ENCODE measurements around the gene ATP8A2.

ATP8A2 gene

DNA sequence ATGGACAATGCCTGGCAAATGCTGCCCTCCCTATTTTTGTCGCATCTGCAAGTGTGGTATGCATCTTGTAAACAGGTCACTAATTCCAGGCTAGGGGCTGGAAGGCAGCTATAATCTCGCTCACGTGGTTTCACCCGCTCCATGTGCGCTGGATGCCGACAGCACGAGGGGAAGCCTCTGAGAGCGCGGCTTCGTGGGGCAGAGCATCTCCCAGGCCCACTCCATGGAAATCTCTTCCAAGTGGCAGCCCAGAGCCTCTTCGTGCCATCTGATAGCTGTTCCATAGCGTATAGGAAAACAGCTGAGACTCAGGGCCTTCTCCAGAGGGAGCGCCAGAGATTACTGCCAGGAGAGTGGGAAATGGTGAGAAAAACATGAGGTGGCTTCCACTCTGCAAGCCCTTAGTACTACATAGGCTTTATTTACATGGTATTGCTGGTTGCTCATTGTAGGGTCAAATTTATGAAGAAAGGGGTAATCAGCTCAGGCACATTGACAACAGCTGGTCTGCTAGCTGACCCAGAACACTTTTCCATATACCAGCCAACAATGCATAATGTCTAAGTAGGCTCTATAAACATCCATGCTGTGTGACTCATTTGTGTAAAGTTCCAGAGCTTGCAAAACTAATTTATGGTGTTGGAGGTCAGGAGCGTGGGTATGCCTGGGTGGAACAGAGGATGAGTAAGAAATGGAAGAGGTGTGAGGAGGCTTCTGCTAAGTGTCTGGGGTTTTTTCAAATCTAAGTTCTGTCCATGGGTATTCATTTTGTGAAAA, 514.9 kb downstream of the ATP8A2 start:
- peak; percentile 79 for DNase-seq (ENCODE audit: low spot score)

DNA sequence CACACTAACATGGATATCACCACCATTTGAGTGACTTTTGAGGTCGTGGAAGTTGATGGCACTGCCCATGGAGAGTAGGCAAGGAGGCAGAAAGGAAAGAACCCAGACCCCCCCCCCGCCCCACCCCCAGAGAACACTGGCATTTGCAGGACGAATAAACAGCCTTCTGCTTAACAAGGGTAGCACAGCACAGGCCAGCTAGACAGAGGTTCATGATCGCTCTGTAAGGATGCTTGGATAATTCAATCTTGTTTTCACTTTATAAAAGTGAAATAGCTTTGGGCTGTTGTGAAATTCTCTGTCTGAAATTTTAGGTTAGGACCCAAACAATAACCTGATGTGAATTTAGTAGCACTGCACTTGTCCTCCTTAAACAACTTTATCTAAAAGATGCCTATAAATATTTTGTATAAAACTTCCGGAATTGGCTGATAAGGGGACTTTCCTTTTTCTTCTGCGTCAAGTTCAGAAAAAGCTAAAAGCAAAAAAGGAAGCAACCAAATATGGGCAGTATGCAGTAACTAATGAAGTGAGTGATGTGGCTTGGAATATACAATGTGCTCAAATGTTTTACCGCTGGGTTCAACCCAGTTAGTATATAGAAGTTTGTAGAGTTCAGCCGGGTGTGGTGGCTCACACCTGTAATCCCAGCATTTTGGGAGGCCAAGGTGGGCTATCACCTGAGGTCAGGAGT, 516.3 kb downstream of the ATP8A2 start:
- no peak for DNase-seq (ENCODE audit: low spot score)

DNA sequence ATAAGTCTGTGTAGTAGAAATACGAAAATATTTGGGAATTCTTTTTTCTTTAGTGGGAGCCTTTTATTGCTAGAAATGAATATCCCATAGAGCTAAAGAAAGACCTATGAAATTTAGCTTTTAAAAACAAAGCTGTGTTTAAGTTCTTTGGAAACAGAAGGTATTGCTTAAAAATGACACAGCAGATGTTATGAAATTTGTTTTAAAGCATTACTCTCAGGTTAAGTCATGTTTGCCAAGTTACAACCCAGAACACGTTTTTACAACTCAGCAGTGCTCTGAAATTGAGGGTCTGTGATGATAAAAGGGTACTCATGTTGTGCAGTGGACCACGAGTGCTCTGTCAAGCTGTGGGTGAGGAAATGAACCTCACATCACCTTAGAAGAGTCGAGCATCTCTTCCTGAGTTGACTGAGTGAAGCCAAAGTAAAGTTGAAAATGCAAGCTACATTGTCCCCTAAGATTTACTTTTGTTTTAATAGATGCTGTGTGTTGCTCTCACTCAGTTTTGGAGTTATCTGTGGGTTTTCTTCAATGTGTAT, 519.0 kb downstream of the ATP8A2 start:
- DNase-seq (ENCODE audit: low spot score), result no peak

DNA sequence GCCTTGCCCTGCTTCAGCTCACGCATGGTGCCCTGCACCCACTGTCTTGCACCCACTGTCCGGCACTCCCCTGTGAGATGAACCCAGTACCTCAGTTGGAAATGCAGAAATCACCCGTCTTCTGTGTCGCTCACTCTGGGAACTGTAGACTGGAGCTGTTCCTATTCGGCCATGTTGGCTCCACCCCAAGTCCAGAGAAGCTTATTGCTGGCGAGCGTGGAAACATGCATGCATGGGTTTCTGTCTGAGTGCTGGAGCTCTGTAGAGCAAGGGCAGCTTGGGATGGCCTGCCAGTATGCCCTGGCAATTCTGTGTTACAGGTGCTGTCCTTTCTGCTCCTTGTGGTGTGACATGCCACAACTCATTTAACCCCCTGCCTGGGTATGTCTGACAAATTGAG, 527.2 kb downstream of the ATP8A2 start:
- no peak for DNase-seq (ENCODE audit: low spot score)

DNA sequence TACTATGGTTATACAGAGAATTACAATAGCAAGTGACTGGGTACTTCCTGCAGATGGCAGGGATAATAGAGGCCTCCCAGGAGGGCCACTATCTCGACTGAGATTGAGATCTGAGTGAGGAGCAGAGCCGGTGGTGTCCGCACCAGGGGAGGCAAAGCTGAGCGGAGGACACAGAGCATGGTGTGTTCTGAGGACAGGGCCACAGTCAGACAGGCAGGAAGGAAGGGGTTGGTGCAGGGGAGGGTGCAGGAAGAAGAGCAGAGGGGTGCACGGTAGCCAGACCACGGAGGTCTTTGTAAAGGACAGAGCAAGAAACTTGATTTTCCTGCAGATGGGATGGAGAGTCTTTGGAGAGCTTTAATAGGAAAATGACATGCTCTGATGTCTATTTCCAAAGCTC, 527.7 kb downstream of the ATP8A2 start:
- DNase-seq (ENCODE audit: low spot score), result no peak

DNA sequence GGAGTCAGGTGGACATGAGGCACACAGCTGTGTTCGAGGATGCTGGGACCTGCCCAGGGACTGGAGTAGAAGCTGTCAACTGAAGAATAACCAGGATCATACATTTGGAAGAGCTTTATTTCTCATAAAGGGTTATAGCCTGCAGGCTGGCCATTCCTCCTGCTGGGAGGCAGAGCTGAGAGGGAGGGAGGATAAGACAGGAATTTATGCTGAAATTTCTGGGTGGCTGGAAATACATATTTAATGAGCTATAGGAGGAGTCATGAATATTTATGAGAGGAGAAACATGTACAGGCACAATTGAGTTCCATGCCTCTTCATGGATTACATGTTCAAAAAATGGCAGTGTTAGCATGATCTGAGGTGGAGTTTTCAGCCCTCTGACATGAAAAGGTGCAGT, 528.2 kb downstream of the ATP8A2 start:
- DNase-seq (ENCODE audit: low spot score), result no peak

DNA sequence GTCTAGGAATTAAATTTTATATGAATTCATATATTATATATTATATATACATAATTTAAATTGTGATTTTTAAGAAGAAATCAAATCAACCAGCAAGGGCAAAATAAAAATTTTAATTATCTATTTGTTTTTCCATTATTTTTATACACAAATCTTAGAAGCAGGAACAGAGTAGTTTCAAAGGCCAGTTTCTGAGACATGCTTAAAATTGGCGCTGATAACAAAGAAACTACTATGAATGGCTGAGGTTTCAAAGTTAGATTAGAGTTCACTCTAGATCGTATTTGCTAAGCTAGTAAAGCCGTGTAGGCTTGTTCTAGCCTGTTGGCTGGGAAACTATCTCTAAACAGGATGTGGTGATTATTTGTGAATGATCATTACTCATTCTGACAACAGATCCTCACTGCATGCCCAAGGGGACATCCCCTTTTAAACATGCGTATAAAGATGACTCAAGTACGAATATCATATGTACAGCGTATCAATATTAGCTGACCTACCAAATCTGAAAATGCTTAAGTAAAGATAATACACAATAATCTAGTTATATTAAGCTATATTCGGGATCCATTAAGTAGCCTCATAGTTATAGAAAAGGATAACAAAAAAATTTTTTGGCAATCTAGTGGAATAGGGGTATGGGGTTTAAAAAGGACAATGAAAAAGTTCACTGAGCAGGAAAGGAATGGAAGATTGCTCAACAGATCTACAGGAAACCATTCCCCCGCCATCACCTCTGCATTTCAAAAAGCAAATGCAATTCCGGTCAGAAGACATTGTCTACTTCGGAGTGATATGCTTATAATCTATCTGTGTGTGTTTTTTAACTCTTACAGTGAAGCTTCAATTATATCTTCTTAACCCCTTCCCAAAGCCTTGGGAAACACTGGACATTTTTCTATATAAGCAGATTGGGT, 529.9 kb downstream of the ATP8A2 start:
- DNase-seq (ENCODE audit: low spot score), result peak; percentile 82

DNA sequence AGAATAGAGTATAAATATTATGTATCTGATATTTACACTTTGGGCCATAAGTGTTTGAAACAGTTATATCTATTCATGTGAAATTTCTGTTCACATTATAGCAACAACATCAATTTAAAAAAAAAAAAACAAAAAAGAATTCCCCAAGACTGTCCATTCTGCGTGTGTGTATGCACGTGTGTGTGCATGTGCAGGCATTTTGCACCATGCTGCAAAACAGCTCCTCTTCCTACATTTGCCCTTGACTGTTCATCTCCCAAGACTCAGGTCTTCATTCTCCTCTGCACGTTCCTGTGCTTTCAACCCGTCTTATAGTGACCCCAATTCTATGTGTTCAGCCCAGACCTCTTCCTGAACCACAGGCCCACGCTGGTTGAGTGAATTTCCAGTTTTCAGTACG, 530.7 kb downstream of the ATP8A2 start:
- DNase-seq (ENCODE audit: low spot score), result no peak

DNA sequence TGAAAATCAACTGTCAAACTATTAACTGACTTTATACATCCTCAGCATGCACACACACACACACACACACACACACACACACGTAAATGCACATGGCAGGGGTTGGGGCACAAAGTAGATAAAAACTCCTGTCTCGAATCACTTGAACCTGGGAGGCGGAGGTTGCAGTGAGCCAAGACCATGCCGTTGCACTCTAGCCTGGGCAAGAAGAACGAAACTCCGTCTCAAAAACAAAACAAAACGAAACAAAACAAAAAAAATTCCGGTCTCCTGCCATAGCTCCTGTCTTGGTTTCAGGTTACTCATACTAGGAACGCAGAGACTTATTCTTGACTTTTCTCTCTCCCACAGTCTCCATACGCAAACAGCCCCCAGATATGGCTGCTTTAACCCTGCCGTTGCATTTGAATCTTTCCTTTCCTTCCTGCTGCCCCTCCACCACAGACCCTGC, 531.1 kb downstream of the ATP8A2 start:
- DNase-seq (ENCODE audit: low spot score), result peak; percentile 13

DNA sequence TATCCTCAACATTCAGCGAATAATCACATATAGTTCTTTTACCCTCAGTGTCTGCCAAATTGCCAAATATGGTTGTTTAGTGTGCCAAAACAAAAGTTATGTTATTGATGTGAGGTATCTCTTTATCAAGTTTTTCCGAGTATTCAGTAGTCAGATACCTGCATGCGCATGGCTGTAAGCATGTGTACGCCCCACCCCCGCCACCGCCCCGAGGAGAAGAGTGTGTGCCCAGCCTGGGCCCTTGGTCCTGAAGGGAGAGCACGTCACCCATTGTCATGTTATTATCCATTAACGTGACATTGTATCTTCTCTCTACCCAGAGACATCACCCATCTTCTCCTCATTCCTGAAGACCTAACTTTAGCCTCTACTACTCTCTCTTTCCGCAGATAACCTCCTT, 533.1 kb downstream of the ATP8A2 start:
- no peak for DNase-seq (ENCODE audit: low spot score)

DNA sequence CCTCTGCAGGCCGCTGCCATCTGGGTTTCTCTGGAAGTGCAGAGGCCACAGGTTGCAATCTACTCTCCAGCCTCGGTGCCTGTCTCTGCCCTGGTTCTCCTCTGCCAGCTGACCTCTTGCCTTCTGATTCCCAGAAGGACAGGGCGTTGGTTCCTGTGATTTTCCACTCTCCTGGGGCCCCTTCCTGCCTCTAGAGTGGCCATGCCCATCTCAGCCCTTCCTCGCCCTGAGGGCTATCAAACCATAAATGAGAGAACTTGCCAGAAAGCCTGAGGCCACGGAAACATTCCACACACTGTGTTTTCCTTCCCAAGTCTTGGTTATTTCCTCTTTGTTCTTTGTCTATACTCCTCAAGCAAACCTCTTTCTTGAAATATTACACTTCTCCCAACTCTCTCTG, 533.8 kb downstream of the ATP8A2 start:
- DNase-seq (ENCODE audit: low spot score), result no peak

DNA sequence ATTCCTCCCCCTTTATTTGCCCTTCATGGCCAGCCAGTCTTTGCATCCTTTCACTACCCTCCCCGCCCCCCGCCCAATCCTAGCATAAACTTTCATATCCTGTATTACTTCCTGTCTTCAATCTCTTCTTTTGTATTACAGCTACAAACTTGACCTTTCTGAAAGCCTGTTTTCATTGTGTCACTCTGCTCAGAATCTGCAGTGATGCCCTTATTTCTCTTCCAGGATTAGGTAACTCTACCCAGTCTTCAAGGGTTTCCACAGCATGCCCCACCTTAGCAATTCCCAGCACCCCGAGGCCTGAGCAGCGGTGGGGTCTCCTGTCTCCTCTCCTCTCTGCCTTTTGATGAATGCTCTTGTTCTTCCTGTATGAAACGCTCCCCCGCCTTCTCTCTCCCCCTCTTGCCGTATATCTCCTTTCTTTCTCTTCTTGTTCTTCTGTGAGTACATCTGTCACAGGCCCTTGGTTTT, 534.5 kb downstream of the ATP8A2 start:
- no peak for DNase-seq (ENCODE audit: low spot score)

DNA sequence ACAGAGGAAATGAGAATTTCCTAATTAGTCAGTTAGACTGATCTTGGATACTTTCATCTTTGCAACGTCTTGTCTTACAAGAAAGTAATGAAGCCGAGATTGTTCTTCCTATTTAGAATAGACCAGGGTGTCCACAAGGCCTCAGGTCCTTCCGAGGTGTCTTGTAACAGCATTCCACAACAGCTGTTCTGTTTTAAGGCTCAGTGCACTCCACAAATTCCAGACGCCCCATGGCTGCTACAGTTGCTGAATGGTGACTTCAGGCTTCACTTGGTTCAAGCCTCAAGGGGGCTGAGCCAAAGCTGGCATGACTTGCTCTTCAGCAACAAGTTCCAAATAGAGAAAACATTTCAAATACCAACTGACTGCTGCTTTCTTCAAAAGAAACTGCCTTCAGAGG, 536.6 kb downstream of the ATP8A2 start:
- peak; percentile 71 for DNase-seq (ENCODE audit: low spot score)

DNA sequence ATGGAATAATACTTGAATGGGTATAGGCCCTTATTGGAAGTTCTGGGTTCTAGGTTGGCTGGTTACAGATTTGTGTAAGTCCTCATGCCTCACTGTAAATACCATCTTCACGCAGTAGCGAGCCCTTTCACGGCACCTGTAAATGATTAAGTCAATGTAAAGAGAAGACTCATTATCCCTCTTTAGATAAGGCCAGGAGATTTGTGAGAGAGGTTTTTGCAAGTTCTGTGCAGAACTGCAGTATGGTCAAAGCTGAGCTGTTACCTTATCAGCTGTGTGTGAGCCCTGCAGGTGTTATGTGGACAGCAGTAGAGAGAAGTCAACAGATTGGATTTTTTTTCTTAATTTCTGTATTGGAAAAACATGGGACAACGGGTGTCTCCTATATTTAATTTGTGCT, 538.5 kb downstream of the ATP8A2 start:
- DNase-seq (ENCODE audit: low spot score), result no peak

DNA sequence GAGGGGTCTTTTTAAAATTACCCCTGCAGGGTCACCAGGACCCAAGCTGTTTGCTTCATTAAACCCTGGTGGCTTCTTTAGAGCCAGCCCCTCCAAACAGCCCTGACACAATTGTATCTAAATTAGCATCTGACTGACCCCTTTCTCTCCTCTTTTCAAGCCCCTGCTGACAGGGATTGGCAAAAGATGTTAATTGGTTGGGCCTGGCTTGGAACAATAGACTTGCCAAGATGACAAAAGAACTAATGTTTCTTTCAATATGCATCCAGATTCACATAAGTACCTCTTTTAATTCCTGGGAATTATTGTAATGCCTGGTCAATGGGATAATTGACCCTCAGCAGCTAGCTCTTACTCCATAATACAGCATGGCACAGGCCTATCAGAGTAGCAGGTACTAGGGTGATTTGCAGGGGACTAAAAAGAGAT, 539.2 kb downstream of the ATP8A2 start:
- no peak for DNase-seq (ENCODE audit: low spot score)

DNA sequence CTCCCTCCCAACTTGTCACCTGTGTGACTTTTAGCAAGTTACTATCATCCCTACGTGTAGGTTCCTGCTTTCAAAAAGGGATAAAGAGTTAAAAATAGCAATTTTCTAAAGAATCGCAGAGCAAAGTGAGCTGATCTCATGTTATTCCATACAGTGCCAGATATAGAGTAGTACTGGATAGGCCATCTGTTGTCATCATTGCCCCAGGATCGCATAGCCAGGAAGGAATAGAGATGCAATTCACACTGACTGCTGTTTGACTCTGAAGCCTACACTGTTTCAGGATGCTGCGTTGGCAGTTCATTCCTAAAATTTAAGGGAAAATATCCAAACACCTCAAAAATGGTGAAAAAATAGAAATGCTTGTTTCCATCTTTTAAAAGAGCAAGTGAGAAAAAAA, 541.2 kb downstream of the ATP8A2 start:
- no peak for DNase-seq (ENCODE audit: low spot score)

DNA sequence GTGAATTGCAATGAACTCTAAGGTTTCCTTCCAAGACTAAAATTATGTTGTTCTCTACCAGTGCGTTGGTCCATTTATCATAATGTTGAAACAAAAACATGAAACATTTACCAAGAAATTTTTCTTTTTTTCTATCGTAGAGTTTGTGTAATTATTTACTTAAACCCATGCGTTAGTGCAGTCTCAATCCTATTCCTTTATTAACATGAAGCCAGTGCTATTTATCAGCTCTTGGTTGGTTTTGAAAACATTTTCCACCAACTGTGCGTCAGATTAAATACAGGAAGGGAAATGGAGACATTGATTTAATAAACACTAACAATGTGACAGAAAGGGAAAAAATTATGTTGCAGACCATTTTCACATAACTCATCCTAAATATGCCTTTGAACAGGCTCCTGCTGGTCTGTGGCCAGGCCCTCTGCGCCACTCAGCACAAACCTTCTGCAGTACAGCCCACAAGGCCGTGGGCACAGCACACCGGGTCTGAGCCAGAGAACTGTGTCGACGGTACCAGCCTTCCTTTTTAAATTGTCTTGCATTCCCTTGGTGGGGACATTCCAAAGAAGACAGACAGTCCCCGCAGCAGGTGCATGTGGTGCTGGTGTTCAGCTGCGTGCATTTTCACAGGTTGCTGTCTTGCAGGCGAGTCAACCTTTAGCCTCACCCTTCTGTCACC, 544.2 kb downstream of the ATP8A2 start:
- no peak for DNase-seq (ENCODE audit: low spot score)

DNA sequence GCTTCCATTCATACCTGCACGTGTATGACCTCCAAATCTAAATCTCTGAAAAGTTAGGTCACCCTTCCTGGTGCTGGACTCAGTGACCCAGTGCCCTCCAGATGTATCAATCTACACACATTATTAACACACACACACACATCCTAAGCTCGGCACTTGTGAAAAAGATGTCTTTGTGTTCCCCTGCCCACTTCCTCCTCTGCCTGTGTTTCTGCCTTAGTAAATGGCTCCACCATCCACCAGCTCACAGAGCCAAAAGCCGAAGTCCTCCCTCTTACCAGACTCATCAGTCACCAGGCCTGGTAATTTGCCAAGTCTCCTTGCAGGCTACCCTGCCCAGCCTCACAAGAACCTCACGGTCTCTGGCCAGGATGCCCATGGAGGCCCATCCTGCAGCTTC, 548.5 kb downstream of the ATP8A2 start:
- no peak for DNase-seq (ENCODE audit: low spot score)

DNA sequence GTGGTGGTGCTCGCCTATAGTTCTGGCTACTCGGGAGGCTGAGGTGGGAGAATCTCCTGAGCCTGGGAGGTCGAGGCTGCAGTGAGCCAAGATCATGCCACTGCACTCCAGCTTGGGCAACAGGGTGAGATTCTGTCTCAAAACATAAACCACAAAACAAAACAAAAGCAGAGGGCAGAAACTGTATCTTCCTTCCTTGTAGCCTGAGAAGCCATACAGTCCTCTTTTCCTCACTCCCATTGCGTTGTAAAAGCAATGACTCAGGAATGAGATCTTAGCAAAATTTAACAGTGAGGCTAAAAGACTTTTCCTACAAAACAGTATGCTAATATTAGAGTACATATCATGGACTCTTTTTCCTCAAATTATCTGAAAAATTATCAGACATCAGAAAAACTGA, 549.2 kb downstream of the ATP8A2 start:
- DNase-seq (ENCODE audit: low spot score), result no peak

DNA sequence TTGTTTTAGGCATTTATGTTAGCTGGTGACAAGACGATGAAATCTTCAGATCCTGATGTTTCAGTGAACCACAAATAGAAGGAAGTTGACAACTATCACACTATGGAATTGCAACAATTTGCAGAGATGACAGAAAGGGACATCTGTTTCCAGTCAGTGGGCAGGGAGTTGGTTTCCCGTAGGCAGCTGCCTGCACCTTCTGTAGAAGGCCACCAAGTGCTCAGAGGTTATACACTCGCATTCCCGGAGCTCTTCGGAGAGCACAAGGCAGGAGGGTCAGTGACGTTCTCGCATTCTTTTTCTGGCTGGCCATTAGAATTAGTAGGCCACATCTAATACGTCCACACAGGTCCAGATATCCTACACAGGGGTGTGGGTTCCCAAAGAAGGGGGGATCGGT, 550.6 kb downstream of the ATP8A2 start:
- no peak for DNase-seq (ENCODE audit: low spot score)

DNA sequence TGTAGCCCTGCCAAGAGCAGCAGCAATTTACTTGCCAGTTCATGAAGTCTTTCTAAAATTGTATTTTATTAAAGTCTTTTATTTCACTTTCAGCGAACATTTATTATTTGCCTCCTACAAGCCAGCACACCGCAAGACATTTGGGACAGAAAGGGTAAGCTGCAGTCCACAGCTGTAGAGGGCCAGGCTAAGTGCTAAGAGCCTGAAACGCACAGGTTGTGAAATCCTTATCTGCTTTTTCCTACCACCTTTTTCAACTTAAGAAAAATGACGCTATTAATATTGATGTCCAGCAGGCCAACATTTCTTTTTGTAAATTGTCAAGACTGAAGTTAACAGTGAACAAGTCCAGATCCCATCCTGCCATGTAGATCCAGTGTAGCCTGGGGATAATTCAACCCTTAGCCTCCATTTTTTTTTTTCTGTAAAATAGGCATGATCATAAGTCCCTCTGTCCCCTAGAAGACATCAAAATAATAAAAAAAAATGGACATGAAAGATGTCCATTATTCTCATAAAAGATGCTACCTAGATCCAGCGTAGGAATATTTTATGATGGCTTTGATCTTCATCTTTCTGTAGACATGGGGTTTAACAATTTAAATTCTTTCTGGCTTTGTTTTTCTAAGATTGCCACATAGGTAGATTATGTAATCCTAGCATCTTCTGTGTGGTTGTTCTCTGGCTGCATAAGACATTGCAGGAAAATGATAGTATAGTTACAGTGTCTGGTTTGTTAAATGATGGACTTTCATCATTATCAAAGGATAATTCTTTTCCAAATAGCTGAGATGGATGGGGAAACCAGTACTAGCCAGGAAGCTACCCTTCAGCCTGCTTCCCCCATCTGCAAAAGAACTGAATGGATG, 551.7 kb downstream of the ATP8A2 start:
- DNase-seq (ENCODE audit: low spot score), result no peak

Measured in kidney tubule cell (primary cell).